Activated T-cell treated with anti-CD3 and anti-CD28 coated beads, Interleukin-2, amount 50 U/mL, for 1 hour (primary cell): ENCODE data around the gene ELOVL3.

Experiments used
- DNase-seq: peaks from one replicate; pipeline ENCODE4 v3.0.0-alpha.2; 2020

ELOVL3 gene

DNA sequence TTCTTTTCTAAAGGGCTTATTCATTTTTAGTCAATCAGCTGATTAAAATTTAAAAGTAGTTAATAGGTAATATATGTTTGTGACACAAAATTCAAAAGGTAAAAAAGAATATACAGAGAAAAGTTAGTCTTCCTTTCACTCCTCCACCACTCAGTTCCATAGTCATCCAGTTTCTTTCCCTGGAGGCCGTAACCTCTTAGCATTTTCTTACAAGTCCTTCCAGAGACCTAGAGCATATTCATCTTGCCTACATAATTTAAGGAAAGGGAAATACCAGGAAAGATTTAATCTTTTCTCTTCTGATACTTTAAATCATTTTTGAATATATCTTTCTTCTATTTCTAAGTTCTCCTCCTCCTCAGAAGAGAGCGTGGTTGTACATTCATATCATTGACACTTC lies 29.3 kb downstream of the ELOVL3 start:
- DNase-seq = no peak

DNA sequence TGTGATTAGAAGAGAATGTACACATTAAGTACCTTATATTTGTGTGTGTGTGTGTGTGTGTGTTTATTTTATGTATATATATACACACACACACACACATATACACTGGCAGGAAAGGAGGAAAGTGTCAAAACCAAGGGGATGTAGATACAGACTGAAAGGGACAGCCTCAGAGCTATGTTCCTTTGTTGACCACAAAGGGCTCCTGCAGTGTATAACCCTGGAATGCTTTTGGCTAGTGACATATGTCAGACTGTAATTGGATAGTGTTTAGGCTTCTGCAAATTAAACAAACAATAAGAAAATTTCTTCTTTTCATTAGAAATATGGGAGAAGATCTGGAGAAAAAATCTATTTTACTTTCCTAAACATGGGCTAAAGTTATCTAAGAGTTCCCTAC lies 35.1 kb downstream of the ELOVL3 start:
- no peak for DNase-seq

DNA sequence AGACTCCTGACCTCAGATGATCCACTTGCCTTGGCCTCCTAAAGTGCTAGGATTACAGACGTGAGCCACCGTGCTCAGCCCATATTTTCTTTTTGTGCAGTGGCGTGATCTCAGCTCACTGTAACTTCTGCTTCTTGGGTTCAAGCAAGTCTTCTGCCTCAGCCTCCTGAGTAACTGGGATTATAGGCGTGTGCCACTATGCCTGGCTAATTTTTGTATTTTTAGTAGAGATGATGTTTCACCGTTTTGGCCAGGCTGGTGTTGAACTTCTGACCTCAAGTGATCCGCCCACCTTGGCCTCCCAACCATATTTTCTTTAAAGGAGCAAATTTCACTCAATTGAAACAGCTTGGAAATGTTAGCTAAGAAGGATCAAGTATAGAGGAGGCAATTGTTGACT lies 35.7 kb downstream of the ELOVL3 start:
- DNase-seq = no peak

DNA sequence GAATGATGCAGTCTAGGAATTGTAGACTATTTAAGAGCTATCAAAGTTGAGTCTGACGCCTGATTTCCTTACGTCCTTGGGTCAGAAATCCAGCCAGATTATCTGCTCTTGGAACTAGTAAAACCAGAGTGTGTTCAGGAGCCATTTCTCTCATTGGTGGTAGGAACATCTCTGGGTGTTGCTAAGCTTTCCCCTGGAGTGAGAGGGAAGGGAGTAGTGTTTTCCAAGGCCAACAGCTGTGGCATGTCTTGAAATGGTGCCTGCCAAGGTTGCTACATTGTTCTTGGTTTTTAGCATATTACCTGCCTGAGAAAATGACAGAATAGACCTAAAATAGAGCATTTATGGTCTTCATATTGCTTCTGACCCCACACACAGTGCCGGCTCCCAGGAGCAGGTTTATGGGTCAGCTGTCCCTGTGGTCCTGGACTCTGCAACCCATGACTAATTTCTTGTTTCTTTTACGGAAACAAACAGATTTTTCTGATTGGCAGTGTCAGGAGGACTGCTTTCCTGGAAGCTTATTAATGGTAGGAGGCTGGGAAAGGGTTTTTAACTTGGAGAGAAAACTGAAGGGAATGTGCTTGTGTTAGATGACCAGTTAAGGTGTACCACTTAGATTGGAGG lies 36.8 kb downstream of the ELOVL3 start:
- no peak for DNase-seq

DNA sequence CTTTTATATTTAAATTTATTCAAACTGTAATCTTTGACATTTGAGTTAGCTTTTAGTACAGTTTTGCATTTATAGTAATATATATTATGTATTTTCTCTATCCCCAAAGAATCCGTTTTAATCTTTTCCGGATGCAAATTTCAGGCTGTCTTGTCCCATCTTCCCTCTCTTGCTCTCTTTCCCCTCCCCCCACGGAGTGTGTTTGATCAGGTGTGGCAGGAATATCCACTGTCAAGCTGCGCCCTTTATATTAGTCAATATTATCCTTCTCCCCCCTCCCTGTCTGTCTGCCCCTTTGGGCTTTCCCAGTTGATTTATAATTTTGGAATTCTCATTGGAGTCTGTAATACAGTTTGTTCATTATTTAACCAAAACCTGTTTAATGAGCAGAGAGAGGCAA lies 38.3 kb downstream of the ELOVL3 start:
- DNase-seq = no peak

DNA sequence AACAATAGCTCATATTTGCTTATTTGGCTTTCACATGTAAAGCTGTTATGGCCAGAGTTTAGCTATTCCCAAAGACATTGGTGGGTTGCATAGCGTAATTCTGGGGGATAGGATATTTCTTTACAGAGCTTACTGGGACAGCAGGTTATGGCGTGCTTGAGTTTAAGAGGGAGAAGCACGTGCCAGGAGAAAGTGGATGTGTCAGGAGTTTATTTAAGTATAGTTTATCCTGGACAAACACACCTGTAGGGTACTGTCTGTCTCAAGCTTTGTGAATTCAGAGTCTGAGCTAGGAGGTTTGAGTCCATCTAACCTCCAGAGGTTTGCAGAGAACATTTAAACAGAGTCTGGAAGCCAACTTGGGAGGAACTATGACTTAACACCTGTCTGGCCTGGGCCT lies 40.6 kb downstream of the ELOVL3 start:
- DNase-seq = no peak

DNA sequence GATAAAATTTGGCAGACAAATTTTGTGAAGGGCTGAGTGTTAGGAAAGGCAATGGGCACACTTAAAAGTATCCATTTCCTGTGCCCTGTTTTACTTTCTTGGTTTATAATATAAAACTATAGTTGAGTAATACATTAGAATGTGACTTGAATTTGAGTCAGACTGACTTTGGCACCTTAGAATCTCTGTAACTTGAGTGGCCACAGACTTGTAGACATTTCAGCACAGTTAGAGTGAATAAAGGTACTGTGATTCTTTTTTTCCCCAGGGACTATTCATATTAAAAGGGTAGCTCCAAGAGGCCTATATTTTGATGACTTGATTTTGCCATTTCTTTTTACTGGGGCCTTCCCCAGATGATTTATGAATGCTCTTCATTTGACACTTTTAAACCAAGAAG lies 41.6 kb downstream of the ELOVL3 start:
- DNase-seq = no peak

DNA sequence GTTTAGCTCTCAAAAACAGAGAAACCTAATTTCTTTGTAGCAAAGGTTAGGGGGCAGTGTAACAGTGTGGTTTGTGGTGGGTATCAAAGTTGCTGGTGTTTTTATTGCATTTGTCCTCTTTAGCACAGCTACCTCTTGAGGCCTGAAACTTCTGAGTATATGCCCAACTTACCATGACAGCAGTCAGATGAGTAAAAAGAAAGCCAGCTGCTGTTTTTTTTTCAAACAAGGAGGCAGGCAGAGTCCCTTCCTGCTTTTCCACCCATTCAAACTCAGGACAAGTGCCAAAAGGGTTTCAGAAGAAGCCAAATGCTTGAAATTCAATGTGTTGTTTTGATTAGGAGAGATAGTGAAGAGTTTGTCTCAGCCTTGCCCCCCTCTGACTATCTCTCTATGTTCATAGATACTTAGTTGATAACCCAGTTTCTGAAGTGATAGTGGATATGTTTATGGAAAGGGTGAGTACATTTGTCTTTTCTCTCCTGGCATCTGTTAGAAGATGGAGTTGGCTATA lies 42.3 kb downstream of the ELOVL3 start:
- no peak for DNase-seq

DNA sequence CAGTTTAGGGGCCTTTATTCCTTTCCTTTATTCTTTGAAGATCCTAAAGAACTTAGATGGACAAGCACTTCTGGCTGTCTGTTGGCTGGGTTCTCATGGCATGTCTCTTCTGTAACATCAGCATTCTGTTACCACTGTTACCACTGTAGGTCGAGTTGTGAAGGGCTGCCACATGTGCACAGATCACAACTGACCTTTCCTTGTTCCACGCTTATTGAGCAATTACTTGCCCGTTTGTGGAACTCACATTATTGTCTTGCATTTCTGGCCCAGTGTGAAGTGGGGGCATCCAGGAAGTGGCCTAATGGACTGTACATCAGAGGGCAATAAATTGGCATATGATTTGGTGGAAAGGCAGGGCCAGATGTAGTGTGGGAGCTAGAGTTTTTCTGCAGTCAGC lies 42.9 kb downstream of the ELOVL3 start:
- DNase-seq = no peak

DNA sequence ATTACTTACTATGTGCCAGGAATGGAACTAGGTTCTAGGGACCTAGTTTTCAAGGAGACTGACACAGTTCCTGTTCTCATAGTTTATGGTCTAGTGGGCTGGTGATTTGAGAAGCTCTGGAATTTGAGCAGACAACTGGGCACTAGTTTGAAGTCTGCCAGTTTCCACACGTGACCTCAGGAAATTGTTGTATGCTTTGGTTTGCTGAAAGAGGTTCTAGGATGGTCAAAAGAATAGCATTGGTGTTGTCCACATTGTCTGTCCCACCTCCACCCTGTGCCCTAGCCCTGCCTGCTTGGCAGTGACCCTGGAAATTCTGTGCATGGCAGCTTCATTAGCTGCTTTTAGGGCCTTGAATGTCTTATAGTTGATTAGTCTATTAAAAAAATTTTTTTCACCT lies 48.0 kb downstream of the ELOVL3 start:
- DNase-seq = no peak

DNA sequence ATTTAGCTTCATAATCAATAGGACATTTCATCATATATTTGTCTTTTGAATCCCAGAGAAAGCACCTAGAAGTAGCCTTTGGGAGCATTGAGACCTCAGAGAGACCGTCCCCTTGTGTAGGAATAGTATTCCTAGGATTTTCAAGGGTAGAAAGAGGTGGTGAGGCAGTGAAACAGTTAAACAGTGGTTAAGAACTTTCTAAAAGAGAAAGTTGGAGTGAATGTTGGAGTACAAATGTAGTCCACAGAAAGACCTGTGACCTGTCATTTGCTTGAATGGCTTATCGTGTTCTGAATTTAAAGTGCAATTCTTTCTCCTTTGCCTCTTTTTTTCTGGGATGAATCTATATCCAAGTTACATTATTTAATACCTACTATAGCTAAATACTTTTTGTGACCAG lies 49.2 kb downstream of the ELOVL3 start:
- DNase-seq = no peak

DNA sequence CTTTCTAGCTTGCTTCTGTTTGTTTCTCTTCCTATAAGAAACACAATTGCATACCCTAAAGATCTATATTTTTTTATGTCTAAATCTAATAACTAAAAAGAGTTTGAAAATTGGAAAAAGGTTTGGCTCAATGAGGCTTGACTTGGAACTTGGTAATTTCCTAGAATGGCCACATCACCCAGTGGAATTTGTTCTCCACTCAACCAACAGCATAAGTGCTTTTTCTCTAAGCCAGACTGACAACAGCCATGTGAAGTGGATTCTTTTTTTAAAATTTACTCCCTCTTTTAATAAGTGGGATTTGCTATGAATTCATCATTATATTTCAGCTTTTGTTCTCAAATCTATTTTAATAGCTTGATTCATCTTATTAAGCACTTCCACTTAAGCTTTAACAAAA lies 53.0 kb downstream of the ELOVL3 start:
- no peak for DNase-seq
